ENCODE measurements around the gene LCLAT1.
A peak's percentile ranks its signal among the peaks of the same experiment; 100 is the strongest.
"Not testable (repeated sequence)": the region's sequence is repeated elsewhere in the genome, so short reads cannot be mapped to it uniquely, and the experiment has no call there.

LCLAT1 gene

DNA sequence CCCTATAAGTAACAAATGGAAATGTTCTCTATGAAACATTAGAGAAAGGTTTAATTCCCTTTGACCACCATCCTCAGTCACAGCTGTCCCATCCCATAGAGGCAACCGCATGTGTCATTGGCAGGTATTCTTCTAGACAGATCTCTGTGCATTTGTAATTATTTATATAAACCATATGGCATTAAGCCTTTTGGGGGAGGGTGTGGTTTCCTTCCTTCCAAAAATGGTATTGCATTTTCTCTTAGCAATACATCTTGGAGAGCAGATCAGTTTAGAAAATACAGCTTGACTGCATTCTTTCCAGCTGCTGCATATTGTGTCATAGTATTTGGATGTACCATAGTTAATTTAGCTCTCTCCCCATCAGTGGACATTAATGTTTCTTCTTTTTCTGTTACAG lies 57.7 kb downstream of the LCLAT1 start:
- H3K27me3 ChIP-seq (ENCODE audit: insufficient read depth, poor library complexity, severe bottlenecking): no peaks in the 10 kb centered on the region
- no peak for DNase-seq (ENCODE audit: low read depth in 1 of 2, low spot score in 1 of 2)
- TF ChIP-seq POLR2AphosphoS5 (IDR thresholded peaks at IDR 0.05; ENCODE audit: low read depth) (no peak), SPI1 (IDR thresholded peaks at IDR 0.05; ENCODE audit: borderline replicate concordance, low read depth) (no peak), GABPA (IDR thresholded peaks at IDR 0.05; ENCODE audit: low read depth) (no peak)
- TF ChIP-seq, protein P1, sequence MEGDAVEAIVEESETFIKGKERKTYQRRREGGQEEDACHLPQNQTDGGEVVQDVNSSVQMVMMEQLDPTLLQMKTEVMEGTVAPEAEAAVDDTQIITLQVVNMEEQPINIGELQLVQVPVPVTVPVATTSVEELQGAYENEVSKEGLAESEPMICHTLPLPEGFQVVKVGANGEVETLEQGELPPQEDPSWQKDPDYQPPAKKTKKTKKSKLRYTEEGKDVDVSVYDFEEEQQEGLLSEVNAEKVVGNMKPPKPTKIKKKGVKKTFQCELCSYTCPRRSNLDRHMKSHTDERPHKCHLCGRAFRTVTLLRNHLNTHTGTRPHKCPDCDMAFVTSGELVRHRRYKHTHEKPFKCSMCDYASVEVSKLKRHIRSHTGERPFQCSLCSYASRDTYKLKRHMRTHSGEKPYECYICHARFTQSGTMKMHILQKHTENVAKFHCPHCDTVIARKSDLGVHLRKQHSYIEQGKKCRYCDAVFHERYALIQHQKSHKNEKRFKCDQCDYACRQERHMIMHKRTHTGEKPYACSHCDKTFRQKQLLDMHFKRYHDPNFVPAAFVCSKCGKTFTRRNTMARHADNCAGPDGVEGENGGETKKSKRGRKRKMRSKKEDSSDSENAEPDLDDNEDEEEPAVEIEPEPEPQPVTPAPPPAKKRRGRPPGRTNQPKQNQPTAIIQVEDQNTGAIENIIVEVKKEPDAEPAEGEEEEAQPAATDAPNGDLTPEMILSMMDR (IDR thresholded peaks at IDR 0.05; ENCODE audit: insufficient read depth, low read length): no peak
- TF ChIP-seq, protein P2, sequence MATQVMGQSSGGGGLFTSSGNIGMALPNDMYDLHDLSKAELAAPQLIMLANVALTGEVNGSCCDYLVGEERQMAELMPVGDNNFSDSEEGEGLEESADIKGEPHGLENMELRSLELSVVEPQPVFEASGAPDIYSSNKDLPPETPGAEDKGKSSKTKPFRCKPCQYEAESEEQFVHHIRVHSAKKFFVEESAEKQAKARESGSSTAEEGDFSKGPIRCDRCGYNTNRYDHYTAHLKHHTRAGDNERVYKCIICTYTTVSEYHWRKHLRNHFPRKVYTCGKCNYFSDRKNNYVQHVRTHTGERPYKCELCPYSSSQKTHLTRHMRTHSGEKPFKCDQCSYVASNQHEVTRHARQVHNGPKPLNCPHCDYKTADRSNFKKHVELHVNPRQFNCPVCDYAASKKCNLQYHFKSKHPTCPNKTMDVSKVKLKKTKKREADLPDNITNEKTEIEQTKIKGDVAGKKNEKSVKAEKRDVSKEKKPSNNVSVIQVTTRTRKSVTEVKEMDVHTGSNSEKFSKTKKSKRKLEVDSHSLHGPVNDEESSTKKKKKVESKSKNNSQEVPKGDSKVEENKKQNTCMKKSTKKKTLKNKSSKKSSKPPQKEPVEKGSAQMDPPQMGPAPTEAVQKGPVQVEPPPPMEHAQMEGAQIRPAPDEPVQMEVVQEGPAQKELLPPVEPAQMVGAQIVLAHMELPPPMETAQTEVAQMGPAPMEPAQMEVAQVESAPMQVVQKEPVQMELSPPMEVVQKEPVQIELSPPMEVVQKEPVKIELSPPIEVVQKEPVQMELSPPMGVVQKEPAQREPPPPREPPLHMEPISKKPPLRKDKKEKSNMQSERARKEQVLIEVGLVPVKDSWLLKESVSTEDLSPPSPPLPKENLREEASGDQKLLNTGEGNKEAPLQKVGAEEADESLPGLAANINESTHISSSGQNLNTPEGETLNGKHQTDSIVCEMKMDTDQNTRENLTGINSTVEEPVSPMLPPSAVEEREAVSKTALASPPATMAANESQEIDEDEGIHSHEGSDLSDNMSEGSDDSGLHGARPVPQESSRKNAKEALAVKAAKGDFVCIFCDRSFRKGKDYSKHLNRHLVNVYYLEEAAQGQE (IDR thresholded peaks at IDR 0.05; ENCODE audit: insufficient replicate concordance, low read depth): no peak
- H3K27ac ChIP-seq (replicated peaks): peak overlapping the region; percentile 85
- no peak overlapping the region for H3K4me3 ChIP-seq (replicated peaks; ENCODE audit: insufficient read depth, low read length)

DNA sequence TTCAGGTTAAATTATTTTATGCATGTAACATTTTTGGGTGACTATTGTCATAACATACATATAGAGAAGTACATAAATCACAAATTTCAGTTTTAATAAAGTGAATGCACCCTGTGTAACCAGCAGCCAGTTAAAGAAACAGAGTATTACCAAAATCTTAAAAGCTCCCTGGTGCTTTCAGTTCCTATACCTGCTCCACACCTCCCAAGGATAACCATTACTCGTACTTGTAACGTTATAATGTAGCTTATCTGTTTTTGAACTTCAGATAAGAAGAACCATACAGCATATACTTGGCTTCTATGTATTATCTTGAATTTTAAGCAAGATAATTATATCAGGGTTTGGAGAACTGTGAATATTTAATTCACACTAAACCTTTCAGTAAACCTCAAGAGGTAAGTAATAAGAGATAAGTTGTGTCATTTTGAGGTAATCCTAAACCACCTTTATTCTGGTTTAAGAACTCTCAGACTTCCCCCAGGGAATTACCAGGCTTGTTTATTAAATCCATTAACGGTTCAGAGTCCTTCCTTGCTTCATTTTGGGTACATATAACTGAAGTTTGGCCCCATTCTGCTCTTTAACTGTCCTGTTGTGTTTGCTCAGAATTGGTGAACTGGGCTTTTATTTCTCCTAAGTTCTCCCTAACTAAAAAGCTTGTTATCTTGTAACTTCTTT lies 58.6 kb downstream of the LCLAT1 start:
- no peak for DNase-seq (ENCODE audit: low read depth in 1 of 2, low spot score in 1 of 2)
- H3K4me3 ChIP-seq (replicated peaks; ENCODE audit: insufficient read depth, low read length): no peak overlapping the region
- TF ChIP-seq GABPA (IDR thresholded peaks at IDR 0.05; ENCODE audit: low read depth): no peak
- no peak for TF ChIP-seq SPI1 (IDR thresholded peaks at IDR 0.05; ENCODE audit: borderline replicate concordance, low read depth)
- TF ChIP-seq, protein P1 (IDR thresholded peaks at IDR 0.05; ENCODE audit: insufficient read depth, low read length): no peak
- no peak for TF ChIP-seq POLR2AphosphoS5 (IDR thresholded peaks at IDR 0.05; ENCODE audit: low read depth)
- TF ChIP-seq, protein P2 (IDR thresholded peaks at IDR 0.05; ENCODE audit: insufficient replicate concordance, low read depth): no peak

DNA sequence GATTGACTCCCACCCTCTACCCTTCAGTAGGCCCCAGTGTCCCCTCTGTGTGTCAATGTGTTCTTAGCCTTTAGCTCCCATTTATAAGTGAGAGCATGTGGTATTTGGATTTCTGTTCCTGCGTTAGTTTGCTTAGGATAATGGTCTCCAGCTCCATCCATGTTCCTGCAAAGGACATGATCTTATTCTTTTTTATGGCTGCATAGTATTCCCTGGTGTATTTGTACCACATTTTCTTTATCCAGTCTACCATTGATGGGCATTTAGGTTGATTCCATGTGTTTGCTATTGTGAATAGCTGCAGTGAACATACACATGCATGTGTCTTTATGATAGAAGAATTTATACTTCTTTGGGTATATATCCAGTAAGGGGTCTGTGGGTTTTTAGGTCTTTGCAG lies 60.4 kb downstream of the LCLAT1 start:
- not testable (repeated sequence) for H3K27ac ChIP-seq (replicated peaks); H3K4me3 ChIP-seq (replicated peaks; ENCODE audit: insufficient read depth, low read length); H3K27me3 ChIP-seq (ENCODE audit: insufficient read depth, poor library complexity, severe bottlenecking); DNase-seq (ENCODE audit: low read depth in 1 of 2, low spot score in 1 of 2)

More for the DNA sequence above, 58.6 kb downstream of the LCLAT1 start:
- no peaks in the 10 kb centered on the region for H3K27me3 ChIP-seq (ENCODE audit: insufficient read depth, poor library complexity, severe bottlenecking)
- no peak overlapping the region for H3K27ac ChIP-seq (replicated peaks)

DNA sequence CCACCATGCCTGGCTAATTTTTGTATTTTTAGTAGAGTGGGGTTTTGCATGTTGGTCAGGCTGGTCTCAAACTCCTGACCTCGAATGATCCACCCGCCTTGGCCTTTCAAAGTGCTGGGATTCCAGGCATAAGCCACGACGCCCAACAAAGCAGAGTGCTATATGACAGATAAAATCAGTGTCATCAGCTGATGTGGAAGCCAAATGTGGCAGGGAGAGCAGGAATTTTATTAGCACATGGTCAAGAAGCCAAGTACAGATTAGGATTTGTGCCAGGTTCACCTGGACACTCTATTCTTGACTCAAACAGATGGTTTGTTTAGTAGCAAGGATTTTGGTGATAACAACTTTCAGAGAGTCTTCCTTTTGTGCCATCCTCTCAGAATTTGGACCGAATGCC lies 62.7 kb downstream of the LCLAT1 start:
- DNase-seq (ENCODE audit: low read depth in 1 of 2, low spot score in 1 of 2): no peak
- no peak overlapping the region for H3K4me3 ChIP-seq (replicated peaks; ENCODE audit: insufficient read depth, low read length)
- no peak overlapping the region for H3K27ac ChIP-seq (replicated peaks)
- no peak for TF ChIP-seq POLR2AphosphoS5 (IDR thresholded peaks at IDR 0.05; ENCODE audit: low read depth)
- TF ChIP-seq, protein P1 (IDR thresholded peaks at IDR 0.05; ENCODE audit: insufficient read depth, low read length): no peak
- TF ChIP-seq, protein P2 (IDR thresholded peaks at IDR 0.05; ENCODE audit: insufficient replicate concordance, low read depth): no peak
- H3K27me3 ChIP-seq (ENCODE audit: insufficient read depth, poor library complexity, severe bottlenecking): no peaks in the 10 kb centered on the region

Measured in HL-60 (cell line).